Stimulated activated CD8-positive, alpha-beta memory T cell treated with anti-CD3 and anti-CD28 coated beads, Interleukin-7, amount 100 ng/mL, for 24 hours (primary cell): ENCODE data around the gene KCNQ1.

ENCODE experiments used
- DNase-seq: peaks from one replicate; pipeline ENCODE4 v3.0.0-alpha.2; 2020; ENCODE audit warnings: low read depth

Gene KCNQ1

DNA sequence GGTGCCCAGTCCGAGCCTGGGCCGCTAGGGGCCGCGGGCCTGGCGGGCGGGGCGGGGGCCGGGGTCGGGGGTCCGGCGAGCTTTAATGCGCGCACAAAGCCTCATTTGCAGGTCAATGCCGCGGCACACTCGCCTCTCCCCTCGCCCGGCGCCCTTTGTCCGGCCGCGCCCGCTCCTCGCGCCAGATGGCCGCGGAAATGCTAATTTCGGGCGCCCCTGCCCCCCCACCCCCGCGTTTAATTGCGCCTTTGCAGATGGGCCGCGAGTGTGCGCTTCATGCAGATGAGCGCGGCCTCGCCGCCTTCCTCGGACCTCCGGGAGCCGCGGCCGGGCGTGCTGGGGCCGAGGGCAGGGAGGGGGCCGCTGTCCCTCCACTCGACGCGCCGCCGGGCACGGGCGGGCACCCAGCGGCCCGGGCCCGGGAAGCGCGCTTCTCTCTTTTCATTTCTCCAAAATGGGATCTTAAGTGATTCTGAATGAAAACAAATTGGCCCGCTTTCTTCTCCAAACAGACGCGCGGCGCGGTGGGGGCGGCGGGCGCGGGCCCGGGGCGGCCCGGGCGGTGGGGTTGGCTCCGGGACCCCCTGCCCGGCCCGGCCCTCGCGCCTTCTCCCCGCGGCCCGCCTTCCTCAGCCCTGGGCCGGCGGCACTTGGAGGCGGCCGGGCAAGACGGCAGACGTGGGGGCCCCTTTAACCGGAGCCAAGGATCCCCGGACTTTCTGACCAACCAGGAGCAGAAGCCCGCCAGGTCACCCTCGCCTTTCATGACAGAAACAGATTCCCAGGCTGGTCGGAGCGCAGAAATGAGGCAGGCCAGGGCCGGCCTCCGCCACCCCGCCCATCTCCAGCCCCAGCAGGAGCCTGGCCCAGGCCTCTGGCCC, 417.8 kb downstream of the KCNQ1 start:
- no peak for DNase-seq

DNA sequence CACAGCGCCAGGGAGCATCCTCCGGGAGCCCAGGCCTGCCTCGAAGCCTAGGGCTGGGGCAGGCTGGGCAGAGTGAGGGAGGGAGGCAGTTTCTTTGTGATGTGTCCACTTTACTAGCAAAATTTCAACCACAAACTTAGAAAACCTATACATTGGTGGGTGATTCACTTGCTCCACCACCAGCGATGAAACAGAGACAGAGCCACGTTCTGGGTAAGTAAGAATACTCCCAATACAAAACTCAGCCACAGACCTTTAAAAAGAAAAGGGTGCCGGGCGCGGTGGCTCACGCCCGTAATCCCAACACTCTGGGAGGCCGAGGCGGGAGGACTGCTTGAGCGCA, 418.4 kb downstream of the KCNQ1 start:
- DNase-seq, result no peak

DNA sequence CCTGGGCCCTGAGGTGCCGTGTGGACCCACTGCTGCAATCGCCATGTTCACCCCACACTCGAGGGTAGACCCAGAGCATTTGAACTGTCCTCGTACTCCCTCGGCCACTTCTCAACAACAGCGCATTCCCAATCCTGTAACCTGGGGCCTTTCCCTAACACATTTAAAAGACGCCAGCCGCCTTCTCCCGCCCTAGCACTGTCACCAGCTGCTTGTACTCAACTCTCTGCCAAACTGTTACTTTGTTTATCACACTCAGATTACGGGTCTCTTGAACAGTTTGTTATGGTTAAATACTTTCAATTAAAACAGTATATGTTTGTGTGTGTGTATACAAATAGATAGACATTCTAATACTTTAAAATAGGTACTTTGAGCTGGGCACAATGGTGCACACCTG, 420.1 kb downstream of the KCNQ1 start:
- DNase-seq, result no peak

DNA sequence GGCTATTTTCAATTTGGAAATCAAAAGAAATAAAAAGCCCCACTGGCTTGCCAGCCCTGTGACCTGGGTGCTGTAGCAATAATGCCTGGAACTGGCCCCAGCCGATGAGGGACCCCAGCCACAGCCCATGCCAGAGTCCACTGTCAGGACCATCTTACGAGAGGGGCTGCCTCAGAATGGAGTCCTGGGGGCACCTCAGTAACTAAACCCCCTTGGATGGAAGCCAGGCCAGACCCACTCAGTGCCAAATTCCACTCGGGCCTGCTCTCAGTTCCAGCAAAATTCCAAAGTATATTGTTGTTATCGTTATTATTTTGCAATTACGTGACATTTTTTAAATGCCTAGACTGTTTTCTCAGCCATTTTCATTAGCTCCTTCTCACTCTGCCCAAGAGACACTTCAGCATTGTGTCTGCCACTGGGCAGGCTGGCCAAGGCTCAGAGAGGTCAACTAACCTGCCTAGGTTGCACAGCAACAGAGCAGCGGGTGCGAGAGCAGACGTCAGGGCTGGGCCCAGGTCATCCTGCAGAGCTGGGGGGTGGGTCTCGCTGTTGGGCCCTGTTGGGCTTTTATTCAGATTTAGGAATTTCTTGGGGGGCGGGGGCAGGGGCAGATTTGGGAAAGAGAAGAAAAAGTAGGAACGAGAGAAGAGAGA, 421.2 kb downstream of the KCNQ1 start:
- no peak for DNase-seq

DNA sequence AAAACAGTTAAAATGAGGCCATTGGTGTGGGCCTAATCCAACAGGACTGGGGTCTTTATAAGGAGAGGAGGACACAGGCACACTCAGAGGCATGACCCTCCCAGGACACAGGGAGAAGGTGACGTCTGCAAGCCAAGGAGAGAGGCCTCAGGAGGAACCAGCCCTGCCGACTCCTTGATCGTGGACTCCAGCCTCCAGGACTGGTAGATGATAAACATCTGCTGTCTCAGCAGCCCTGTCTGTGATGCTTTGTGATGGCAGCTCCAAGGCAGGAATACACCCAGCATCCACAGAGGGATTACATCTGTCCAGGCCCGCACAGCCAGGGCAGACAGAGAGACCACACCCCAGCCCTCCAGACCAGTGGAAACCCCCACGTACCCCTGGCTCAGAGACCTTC, 422.3 kb downstream of the KCNQ1 start:
- DNase-seq, result no peak

DNA sequence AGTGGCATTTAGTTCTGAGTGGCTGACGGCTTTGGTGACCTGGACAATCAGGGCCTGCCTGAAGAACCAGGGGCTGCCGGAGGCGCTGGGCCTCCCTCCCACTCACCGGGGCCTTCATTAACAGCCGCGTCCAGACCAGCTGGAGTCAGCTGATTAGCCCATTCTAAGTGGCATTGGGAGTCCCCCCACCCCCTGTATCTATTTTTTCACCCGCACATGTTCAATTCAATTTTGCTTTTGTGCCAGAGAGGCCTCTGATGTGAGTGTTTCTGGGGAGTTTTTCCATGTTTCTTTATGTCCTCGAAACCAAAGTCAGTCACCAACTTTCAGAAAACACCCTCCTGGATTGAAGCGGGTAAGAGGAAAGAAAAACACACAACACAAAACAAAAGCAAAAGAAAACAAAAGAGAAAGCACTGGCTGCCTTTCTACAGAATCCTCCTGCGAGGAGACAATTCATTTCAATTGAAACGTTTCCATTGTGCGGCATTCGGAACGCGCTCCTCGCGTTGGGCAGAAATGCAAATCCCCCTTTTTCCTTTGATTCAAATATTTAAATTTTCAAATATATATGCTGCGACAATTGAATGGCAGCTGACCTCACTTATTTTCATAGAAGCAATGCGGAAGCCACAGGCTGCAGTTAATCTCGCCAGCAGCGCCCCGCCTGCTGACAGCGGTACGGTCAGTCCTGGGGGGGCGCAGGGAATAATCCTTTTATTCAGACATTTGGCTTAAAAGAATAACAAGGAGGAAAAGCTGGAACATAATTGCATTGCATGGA, 423.1 kb downstream of the KCNQ1 start:
- DNase-seq, result no peak

DNA sequence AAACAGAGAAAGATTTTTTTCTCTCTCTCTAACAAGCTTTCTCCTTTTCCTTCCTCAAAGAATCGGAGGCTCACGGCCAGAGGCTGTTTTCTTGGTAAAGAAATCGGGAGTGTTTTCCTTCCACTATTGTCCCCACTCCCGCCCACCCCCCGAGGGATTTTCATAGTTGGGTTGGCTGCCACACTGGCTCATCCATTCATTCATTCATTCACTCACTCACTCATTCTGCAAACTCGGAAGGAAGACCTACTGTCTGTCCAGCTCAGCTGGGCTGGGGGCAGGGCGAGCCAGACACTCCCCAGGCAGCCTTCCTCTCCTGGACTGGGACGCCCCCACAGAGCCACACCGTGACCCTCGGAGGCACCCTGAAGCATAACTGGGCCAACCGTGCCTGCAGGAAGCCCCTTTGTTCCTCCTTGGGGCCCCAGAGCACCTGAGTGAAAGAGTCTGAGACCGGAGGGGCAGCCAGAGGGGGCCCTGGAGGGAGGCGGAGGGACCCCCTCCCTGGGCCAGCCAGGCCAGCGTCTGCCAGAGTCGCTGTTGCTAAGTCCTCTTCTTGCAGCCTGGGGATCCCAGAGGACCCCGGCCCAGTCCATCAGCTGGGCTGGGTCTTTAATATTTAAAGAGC, 423.8 kb downstream of the KCNQ1 start:
- DNase-seq, result no peak

DNA sequence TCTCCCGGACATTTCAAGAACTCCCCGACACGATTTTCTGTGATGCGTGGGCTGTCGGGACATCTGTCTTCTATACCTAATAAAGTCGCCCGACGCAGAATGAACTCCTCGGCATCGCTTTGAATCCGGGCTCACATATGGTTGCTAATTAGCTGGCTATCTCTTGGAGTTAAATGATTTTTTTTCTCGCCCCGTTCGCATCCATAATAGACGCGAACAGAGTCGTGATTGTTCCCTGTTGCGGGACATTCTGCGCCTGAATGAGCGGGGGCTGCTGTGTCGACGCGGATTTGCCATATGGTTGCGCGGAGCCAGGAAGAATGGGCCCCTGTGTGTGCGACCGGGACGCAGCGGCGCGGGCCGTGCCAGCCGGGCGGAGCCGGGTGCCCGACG, 424.3 kb downstream of the KCNQ1 start:
- DNase-seq, result no peak

DNA sequence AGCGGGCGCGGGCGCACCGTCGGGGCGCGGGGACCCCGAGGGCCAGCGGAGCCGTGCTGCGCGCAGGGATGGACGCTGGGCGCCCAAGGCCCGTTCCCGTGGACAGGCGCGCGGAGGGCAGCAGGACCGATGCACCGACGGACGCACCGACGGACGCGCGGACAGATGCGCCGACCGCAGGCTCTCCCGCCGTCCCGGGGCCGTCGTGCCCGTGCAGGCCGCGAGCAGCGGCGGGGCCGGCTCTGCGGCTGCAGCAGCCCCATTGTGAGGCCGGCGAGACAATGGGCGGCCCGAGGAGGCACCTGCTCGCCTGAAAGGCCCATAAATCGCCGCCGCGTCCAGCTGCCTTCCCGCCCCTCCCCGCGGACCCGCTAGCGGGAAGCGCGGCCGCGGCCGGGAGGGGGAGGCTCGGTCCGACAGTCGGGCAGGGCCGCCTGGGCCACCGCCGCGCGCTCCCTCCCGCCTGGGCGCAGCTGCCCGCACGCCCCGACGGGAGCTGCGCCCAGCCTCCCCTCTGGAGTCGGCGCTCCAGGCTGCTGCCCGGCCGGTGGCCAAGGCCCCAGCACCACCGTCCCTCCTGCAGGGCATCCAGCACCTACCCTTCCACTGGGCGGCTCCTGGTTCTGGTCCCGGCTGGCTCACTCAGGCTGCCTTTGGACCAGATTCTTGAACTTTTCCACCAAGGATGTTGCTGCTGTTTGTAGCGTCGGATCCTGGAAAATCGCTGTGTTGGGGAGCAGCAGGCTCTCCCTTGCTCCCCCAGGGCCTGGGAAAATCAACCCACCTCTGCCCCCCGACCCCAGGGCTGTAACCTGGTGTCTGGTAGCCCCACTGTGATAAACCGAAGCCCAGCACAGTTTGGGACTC, 425.0 kb downstream of the KCNQ1 start:
- no peak for DNase-seq

DNA sequence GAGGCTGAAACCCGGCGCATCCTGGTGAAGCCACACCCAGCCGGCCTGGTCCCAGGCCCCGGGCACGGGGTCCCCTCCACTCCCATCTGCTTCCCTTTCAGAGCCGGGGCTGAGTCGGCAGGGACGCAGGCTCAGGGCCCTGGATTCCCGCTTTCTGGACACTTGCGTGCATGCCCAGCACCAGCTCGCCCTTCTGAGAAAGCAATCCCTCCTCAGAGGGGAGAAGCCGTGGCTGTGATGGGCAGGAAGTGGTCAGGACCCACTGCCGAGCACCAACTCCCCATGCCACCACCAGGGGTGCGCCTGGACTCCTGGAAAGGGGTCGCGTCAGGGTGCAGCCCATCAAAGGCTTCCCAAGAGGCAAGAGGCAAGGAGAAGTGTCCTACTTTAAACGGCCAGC, 425.7 kb downstream of the KCNQ1 start:
- no peak for DNase-seq

DNA sequence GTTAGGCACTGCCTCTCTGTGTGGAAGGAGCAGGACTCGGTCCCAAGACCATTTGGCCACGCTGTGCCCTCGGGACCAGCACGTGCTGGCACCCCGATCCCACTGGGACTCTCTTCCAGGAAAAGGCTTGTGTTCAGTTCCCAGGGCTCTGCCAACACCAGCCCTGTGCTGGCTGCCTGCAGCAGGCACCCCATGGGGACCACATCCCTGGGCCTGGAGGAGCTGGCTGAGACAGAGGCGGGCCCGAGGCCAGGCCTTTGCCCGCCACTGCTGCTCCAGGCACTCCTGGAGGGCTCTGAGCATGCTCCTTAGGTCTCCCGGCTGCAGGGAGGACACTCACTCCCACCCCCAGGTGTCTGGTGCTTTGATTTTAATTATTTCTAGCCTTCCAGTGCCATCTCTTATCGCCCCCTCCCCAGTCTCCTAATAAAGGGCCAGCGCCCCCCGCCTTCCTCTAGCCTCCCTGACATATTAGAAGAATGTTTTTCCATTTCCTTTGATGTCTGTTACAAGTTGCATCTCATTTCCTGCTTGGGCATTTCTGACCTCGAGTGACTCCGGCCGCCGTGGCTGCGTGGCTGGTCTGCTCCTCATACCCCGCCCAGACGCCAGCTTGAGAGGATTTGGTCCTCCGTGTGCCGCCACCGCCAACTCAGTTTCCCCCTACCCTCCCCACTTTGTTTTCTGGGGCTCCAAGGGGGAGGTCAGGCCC, 426.3 kb downstream of the KCNQ1 start:
- no peak for DNase-seq

DNA sequence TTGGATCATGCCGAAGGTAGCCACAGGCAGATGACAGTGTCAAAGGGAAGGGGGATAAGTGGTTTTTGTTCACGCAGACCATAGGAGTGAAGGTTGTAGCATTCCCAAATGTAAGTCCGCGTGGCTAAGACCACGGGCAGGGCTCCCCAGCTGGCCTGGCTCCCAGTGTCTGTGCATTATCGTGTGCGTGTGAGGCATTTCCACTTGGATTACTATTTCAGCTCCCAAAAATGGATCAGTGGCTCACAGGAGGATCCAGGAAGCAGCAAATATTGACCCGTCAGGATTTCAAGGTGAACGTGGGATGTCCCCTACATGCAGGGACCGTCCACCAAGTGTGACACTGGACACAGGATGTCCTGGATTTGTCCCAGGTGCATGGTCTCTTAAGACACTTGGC, 430.2 kb downstream of the KCNQ1 start:
- DNase-seq, result no peak

DNA sequence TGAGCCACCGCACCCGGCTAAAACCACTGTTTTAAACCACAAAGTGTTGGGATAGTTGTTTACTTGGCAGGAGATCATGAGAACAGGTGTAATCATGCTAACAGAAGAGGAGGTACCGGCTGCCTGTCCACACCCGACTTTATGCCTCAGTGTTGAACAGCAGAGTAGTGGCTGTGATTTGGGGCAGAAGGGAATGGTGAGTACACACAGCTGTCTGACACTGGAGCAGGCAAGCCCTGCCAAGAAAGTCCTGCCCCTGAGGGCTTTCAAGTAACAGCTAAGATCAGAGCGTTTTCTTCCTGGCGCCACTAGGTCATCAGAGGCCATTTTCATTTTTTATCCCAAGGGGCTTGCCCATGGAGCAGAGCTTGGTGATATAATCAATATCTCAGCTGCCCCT, 432.7 kb downstream of the KCNQ1 start:
- no peak for DNase-seq

DNA sequence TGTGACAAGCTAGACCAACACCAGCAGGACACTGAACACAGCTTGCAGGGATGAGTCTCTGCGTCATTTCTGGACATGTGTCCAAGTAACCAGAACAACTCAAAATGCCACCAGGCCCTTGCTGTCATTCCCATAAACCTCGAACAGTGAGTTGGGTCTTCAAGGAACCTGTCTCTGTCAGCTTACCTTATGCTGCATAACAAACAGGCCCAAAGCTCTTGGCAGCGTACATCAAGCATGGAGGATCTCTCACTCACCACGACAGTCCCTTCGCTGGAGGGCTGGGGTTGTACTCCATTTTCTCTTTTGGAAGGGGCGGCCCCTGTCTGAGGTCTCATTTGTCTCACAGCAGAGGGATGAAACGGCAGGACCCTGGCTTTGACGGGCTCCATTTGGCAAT, 434.0 kb downstream of the KCNQ1 start:
- DNase-seq, result no peak

DNA sequence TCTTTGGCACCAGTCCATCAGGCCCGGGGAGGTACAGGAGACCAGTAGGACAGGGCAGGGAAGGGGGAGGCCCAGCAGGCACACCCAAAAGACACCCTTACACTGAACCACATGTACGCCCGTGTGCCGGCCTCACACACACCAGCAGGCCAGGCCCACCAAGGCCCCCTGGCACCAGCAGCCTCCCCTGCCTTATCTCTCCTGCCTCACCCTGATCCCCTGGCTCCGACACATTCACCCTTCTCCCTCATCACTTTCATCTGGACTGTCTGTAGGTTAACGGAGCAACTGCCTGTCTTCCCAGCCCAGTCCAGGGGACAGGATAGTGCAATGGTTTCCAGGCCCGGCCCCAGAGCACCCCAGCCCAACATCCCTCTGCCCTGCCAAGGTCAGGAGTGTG, 435.8 kb downstream of the KCNQ1 start:
- no peak for DNase-seq

DNA sequence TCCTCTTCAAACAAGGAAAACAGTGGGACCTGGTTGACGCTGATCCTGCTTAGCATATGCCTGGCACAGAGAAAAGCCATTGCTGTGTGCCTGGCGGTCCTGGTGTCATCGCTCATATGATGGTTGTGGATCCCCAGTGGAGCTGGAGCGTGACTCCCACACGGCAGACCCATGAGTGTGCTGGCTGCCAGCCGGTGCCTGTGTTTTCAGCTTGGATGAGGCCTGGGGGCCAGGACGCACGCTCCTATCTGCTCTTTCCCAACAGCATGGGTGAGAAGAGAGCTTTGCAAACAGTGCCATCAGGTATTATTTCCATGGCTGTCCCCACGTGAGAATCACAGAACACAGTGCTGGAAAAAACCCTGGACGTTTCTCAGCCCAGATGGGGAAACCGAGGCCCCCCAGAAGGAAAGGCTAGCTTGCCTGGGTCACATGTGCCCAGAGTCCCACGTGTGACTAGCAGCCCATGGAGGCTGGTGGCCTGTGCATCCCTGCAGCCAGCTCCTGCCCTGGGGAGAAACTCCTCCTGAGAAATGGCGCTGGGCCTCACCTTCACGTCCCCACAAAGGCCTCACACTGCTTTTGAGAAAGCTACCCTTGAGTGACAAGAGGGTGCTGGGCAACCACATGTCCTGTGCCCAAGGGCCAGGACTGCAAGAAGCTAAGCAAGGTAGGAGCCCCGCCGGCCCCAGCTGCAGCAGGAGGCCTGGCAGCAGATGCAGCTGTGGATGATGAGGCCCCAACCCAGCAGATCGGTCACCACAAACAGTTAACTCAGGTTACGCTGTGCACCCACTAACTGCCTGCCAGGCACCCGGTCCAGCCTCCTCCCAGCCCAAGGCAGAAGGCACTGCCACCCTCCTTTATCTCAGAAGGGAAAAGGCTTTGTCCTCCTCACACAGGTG, 436.5 kb downstream of the KCNQ1 start:
- no peak for DNase-seq

DNA sequence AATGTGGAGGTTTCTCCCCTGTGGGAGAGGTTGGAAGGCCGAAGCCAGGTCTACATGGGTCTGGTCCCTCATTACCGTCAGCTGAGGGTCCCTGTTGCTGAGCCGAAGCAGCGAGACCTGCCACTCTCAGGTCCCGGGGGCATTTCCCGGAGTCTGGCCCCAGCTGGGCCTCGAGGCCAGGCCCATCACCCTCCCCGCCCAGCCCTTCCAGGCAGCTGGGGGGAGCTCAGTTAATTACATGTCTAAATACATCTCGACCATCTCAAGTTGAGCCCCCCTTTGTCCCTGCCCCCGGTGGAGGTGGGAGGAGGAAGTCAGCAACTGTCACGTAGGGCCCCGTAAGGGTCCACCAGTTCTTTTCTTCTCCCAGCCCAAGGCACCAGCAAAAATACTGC, 437.2 kb downstream of the KCNQ1 start:
- DNase-seq, result no peak

DNA sequence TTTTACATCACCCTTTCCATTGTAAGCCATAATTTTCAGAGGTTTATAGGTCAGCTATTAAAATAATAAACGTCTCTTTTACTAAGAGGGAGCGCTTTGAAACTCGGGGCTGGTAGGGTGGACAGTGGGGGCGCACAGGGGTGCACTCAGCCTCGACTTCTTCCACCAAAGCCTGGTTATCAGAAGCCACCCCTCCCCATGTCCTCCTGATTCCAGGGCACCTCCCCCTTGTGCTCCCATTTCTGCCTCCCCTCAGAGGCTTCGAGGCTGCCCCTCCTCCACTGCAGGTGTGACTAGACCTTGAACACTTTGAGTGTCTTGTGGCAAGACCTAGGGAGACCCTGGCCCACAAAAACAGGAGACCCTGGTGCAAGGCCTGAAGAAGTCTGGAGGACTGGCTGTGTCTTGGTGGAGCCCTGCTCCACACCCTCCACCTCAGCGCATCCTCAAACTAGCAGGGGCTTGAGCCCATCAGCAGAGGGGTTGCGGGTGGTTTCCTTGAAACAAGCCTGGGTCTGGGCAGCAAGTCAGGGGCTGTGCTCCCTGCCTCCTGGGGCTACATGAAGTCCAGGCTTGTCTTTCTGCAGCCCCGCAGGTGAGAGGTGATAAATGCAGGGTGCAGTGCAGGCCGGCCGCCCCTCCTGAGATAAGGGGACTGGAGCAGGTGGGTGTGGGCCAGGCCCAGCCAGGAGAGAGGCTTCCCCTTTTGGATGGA, 437.7 kb downstream of the KCNQ1 start:
- no peak for DNase-seq

DNA sequence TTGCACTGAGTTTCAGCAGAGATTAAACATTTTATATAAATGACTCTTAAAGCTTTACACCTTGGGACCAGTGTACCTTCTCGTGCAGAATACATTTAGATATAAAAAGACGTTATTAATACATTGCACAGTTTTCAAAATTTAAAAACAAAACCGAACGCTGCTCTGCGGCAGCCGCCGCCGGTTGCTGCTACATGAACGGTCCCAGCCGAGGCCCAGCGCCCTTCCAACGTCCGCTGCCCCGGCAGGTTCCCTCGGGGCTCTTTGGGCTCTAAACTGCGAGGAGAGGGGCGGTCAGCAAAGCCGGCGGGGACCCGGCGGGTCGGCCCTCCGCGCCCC, 438.8 kb downstream of the KCNQ1 start:
- DNase-seq, result no peak
